Measurements from ENCODE around the gene SLC6A3.

- TF ChIP-seq CTCF (conservative IDR thresholded peaks at IDR 0.05; ENCODE audit: low read length) (no peak), EZH2phosphoT487 (IDR thresholded peaks at IDR 0.05; ENCODE audit: borderline replicate concordance) (no peak)
Measured at GRCh38 chr5:1376981-1377380, 68.3 kb downstream of the SLC6A3 start.
